UCSD-AML1 (cell line): ENCODE data around the gene RHBDF2.
"Not testable (repeated sequence)": the region's sequence is repeated elsewhere in the genome, so short reads cannot be mapped to it uniquely, and the experiment has no call there.

Source experiments
- DNase-seq: peaks from one replicate; lab custom pipeline; 2025; ENCODE audit not compliant: unreplicated experiment; lab: John Stamatoyannopoulos, UW

The RHBDF2 gene

GRCh38 chr17:76525513-76525833 is 24.2 kb upstream of the RHBDF2 start:
- DNase-seq: not testable (repeated sequence)

- DNase-seq: no peak
Measured at GRCh38 chr17:76524598-76525512, 23.6 kb upstream of the RHBDF2 start.

- DNase-seq: peak; percentile 79
Measured at GRCh38 chr17:76523084-76524037, 22.1 kb upstream of the RHBDF2 start.

- not testable (repeated sequence) for DNase-seq
Measured at GRCh38 chr17:76521683-76522082, 20.5 kb upstream of the RHBDF2 start.

GRCh38 chr17:76521262-76521661 is 20.0 kb upstream of the RHBDF2 start:
- no peak for DNase-seq

GRCh38 chr17:76519048-76519966 is 18.1 kb upstream of the RHBDF2 start:
- DNase-seq: no peak

- no peak for DNase-seq
Measured at GRCh38 chr17:76517638-76518038, 16.4 kb upstream of the RHBDF2 start.

GRCh38 chr17:76515274-76515949 is 14.2 kb upstream of the RHBDF2 start:
- peak; percentile 75 for DNase-seq

GRCh38 chr17:76514355-76514754 is 13.1 kb upstream of the RHBDF2 start:
- not testable (repeated sequence) for DNase-seq

GRCh38 chr17:76513306-76513692 is 12.1 kb upstream of the RHBDF2 start:
- no peak for DNase-seq

- no peak for DNase-seq
Measured at GRCh38 chr17:76512366-76513305, 11.4 kb upstream of the RHBDF2 start.

- no peak for DNase-seq
Measured at GRCh38 chr17:76511668-76512365, 10.6 kb upstream of the RHBDF2 start.

GRCh38 chr17:76510831-76511244 is 9.6 kb upstream of the RHBDF2 start:
- no peak for DNase-seq

- DNase-seq: not testable (repeated sequence)
Measured at GRCh38 chr17:76508472-76509063, 7.3 kb upstream of the RHBDF2 start.

GRCh38 chr17:76506408-76507345 is 5.5 kb upstream of the RHBDF2 start:
- peak; percentile 78 for DNase-seq

- DNase-seq: peak; percentile 66
Measured at GRCh38 chr17:76504117-76504516, 2.9 kb upstream of the RHBDF2 start.
